ENCODE results near the gene TMEM53. TPM values are rescaled to one million over a fixed set of nuclear protein-coding genes. Genes with fewer than 3 reads are reported as not detected.

The TMEM53 gene
- total RNA-seq, 1 donor from 2014 or later, result 6.6 TPM

- H3K9me3 Mint-ChIP-seq (ENCODE audit: unreplicated experiment), result no peaks in the 10 kb centered on the region
- peaks cover 4% of the 10 kb centered on the region for H3K27me3 Mint-ChIP-seq (ENCODE audit: unreplicated experiment)
- no peak overlapping the region for H3K27ac Mint-ChIP-seq (ENCODE audit: unreplicated experiment)
- H3K36me3 Mint-ChIP-seq (ENCODE audit: unreplicated experiment), result no peaks in the 10 kb centered on the region
- DNase-seq (ENCODE audit: extremely low spot score, unreplicated experiment), result no peak
- TF ChIP-seq, protein P1, sequence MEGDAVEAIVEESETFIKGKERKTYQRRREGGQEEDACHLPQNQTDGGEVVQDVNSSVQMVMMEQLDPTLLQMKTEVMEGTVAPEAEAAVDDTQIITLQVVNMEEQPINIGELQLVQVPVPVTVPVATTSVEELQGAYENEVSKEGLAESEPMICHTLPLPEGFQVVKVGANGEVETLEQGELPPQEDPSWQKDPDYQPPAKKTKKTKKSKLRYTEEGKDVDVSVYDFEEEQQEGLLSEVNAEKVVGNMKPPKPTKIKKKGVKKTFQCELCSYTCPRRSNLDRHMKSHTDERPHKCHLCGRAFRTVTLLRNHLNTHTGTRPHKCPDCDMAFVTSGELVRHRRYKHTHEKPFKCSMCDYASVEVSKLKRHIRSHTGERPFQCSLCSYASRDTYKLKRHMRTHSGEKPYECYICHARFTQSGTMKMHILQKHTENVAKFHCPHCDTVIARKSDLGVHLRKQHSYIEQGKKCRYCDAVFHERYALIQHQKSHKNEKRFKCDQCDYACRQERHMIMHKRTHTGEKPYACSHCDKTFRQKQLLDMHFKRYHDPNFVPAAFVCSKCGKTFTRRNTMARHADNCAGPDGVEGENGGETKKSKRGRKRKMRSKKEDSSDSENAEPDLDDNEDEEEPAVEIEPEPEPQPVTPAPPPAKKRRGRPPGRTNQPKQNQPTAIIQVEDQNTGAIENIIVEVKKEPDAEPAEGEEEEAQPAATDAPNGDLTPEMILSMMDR (IDR thresholded peaks at IDR 0.05), result no peak
- no peak overlapping the region for H3K4me3 Mint-ChIP-seq (ENCODE audit: unreplicated experiment)
- no peaks in the 10 kb centered on the region for H3K4me1 Mint-ChIP-seq (ENCODE audit: unreplicated experiment)
Observed at GRCh38 chr1:44685218-44685617, 10.9 kb upstream of the TMEM53 start.

DNA sequence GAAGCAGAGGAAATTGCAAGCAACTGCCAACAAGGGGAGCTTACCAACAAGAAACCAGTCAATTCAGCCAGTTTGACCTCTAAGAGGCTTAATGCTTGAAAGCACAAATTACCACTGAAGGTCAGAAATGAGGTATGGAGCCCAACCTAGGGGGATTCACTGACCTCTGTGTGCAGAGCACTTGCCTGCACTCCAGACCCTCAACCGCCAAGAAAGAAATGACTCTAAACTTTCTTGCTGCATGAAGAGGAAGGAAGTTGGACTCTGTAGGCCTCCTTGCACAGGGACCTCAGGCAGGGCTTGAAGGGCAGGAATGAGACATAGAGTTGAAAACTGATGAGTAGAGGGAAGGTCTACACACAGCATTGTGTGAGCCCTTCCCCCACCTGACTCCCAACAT, 10.2 kb upstream of the TMEM53 start:
- Mint-ChIP-seq H3K4me1 (ENCODE audit: unreplicated experiment) (no peaks in the 10 kb centered on the region), H3K27me3 (ENCODE audit: unreplicated experiment) (peaks cover 4% of the 10 kb centered on the region), H3K4me3 (ENCODE audit: unreplicated experiment) (no peak overlapping the region), H3K9me3 (ENCODE audit: unreplicated experiment) (no peaks in the 10 kb centered on the region), H3K36me3 (ENCODE audit: unreplicated experiment) (peaks cover 4% of the 10 kb centered on the region), H3K27ac (ENCODE audit: unreplicated experiment) (no peak overlapping the region)
- no peak for DNase-seq (ENCODE audit: extremely low spot score, unreplicated experiment)
- TF ChIP-seq, protein P1 (IDR thresholded peaks at IDR 0.05), result no peak

GRCh38 chr1:44682883-44683265, 8.6 kb upstream of the TMEM53 start:
- DNase-seq (ENCODE audit: extremely low spot score, unreplicated experiment), result no peak
- Mint-ChIP-seq H3K27ac (ENCODE audit: unreplicated experiment) (no peak overlapping the region), H3K4me3 (ENCODE audit: unreplicated experiment) (no peak overlapping the region), H3K36me3 (ENCODE audit: unreplicated experiment) (peaks cover 6% of the 10 kb centered on the region), H3K27me3 (ENCODE audit: unreplicated experiment) (no peaks in the 10 kb centered on the region), H3K4me1 (ENCODE audit: unreplicated experiment) (no peaks in the 10 kb centered on the region), H3K9me3 (ENCODE audit: unreplicated experiment) (no peaks in the 10 kb centered on the region)
- TF ChIP-seq, protein P1 (IDR thresholded peaks at IDR 0.05), result no peak

DNA sequence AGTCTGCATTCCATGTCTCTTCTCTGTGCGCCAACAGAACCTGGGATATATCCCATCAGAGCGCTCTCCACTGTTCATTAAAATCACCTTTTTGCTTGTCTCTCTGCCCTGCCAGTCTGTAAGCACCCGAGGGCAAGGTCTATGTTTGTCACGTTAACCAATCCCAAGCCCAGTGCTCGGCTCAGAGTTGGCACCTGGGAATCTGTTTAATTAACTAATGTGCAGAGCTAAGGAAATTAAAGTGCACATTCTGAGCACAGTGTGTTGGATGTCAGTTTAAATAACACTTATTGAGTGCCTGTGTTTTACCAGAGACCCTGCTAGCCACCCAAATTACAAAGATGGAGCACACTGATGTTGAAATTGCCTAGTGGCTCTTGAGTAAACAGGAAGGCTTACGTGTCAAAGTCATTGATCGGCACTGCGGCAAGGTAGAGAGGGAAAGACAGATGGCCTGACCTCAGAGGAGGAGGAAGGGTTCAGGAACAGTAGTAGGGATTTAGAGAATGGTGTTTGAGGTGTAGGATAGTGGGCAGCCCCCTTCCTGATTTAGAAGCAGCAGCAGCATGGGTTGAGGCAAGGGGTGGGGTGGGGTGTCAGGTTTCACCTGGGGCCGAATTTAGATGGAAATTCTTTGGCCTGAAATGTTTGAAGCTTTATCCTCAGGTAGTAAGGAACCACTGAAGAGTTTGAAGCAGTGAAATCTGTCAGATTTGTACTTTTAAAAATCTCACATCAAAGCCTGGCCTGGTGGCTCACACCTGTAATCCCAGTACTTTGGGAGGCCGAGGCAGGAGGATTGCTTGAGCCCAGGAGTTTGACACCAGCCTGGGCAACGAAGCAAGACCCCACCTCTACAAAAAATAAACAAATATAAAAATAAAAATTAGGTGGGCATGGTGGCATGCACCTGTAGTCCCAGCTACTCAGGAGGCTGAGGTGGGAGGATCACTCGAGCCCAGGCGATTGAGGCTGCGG, 7.9 kb upstream of the TMEM53 start:
- TF ChIP-seq, protein P1 (IDR thresholded peaks at IDR 0.05), result no peak
- Mint-ChIP-seq H3K36me3 (ENCODE audit: unreplicated experiment) (peaks cover 6% of the 10 kb centered on the region), H3K27ac (ENCODE audit: unreplicated experiment) (no peak overlapping the region), H3K27me3 (ENCODE audit: unreplicated experiment) (no peaks in the 10 kb centered on the region), H3K4me1 (ENCODE audit: unreplicated experiment) (no peaks in the 10 kb centered on the region), H3K4me3 (ENCODE audit: unreplicated experiment) (no peak overlapping the region), H3K9me3 (ENCODE audit: unreplicated experiment) (no peaks in the 10 kb centered on the region)
- DNase-seq (ENCODE audit: extremely low spot score, unreplicated experiment), result no peak

- no peak for DNase-seq (ENCODE audit: extremely low spot score, unreplicated experiment)
- peaks cover 7% of the 10 kb centered on the region for H3K4me1 Mint-ChIP-seq (ENCODE audit: unreplicated experiment)
Observed at GRCh38 chr1:44679468-44679867, 5.2 kb upstream of the TMEM53 start.

More at GRCh38 chr1:44679468-44679867, 5.2 kb upstream of the TMEM53 start:
- TF ChIP-seq, protein P1 (IDR thresholded peaks at IDR 0.05), result no peak
- no peak overlapping the region for H3K27ac Mint-ChIP-seq (ENCODE audit: unreplicated experiment)
- peaks cover 6% of the 10 kb centered on the region for H3K36me3 Mint-ChIP-seq (ENCODE audit: unreplicated experiment)
- no peaks in the 10 kb centered on the region for H3K9me3 Mint-ChIP-seq (ENCODE audit: unreplicated experiment)
- no peaks in the 10 kb centered on the region for H3K27me3 Mint-ChIP-seq (ENCODE audit: unreplicated experiment)
- H3K4me3 Mint-ChIP-seq (ENCODE audit: unreplicated experiment), result no peak overlapping the region
